ENCODE data around the gene CLCF1.

Gene CLCF1

GRCh38 chr11:67364169-67364568 is 9.2 kb downstream of the CLCF1 start:
- DNase-seq (ENCODE audit: low read depth in 2 of 2, low spot score in 1 of 2): no peak

- no peak for DNase-seq (ENCODE audit: low read depth in 2 of 2, low spot score in 1 of 2)
These were observed 15.3 kb downstream of the CLCF1 start for GRCh38 chr11:67357831-67358670.

DNA sequence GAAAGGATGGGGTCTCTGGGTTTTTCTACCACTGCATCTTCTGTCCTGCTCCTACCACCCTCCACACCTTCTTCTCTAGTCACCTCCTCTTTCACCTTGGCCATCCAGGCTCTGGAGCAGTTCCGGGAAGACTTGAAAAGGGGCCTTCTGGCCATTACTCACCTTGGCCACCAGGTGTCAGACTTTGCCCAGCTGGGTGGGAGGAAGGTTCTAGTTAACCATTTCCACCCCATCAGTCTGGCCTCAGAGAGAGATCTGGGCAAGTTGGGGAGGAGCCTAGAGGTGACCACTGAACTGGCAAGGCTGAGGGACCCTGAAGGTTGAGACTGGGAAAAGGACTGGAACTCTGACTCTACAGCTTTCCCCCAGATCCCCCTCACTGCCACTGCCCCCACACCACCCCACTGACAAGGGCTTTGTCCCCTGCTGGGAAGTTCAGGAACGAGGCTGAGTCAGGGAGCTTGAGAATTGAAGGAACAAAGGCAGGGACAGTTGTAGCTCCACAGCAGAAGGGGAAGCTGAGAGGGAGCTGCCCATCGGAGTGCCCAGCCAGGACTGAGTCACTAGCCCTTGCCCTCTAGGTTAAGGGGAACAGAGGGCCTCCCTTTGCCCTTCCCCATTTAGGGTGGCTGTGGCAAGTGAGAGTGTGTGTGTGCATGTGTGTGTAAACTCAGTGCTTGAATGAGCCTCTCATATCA is 16.4 kb downstream of the CLCF1 start:
- peak in 1 of 2 donors; percentile 51 for DNase-seq (ENCODE audit: low read depth in 2 of 2, low spot score in 1 of 2)

GRCh38 chr11:67356387-67356863 is 17.0 kb downstream of the CLCF1 start:
- DNase-seq (ENCODE audit: low read depth in 2 of 2, low spot score in 1 of 2): no peak

GRCh38 chr11:67355794-67356386 is 17.5 kb downstream of the CLCF1 start:
- DNase-seq (ENCODE audit: low read depth in 2 of 2, low spot score in 1 of 2): no peak

DNA sequence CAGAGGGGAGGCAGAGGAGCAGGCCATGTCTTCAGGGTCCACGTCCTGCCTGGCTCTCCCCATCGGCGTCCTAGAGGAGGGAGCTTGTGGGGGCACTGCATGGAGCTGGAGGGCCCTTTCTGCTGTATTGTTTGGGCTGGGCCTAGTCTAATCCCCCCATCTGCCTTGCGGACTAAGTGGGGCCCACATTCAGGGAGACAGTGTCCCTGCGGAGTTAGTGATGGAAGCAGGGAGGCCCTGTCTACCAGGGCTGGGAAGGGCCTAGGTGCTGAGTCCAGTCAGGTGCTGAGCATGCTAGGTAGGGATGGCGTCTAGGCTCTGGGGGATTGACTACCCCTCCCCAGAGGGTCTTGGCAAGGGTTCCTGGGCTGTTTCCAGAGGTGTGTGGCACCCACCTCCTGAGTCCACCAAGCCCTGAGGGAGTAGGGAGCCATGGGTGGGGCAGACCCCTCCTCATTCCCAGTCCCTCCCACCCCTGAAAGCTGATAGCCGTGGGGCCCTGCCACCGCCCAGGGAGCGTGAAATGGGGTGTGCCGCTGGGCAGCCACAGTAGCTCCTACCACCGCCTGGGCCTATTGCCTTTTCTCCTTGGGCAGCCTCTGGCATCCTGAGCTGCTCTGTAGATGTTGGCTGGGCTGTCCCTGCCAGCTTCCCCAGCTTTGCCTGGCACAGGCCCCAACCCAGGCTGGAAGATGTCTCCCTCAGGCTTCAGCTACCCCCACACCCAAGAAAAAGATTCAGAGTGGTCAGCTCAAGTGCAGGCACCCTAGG is 18.2 kb downstream of the CLCF1 start:
- no peak for DNase-seq (ENCODE audit: low read depth in 2 of 2, low spot score in 1 of 2)

GRCh38 chr11:67354075-67355022 is 19.0 kb downstream of the CLCF1 start:
- no peak for DNase-seq (ENCODE audit: low read depth in 2 of 2, low spot score in 1 of 2)

DNA sequence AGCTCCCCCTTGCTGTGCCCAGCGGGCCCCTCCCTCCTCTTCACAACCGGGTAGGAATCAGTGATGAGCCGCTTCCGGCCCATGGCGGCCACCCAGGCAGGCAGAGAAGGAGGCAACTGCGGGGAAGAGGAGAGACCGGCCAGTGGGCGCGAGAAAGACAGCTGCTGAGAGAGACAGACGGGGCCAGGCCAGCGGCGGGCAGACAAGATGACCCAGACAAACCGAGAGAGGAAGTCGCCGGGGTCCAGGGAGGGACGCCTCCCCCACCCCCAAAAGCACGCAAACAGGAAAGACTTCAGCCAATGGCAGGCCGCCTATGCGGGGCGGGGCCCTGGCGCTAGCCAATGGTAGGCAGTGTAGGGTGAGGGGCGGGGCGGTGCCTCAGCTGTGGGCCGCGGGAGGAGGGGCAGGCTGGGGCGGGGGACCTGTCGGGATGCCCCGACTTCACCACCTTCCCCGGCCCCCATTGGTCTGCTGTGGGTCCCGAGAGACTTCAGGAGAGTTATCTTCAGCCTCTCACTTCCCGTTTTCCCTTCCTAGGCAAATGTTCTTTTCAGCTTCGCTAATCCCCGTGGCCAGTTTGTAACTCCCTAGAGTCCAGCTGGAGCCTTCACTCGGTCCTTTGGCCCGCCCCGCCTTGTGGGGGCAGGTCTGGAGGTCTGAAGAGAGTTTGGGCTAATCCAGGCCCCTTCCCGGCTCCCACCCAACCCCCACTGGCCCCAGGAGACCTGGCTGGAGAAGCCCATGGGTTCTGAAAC is 19.9 kb downstream of the CLCF1 start, which contains the start of gene POLD4:
Gene POLD4, minus strand, starts transcription at position 230 of the 758 bp plus-strand sequence. Its CDS starts 147 bp downstream, at position 83.
- peak; percentile 93 for DNase-seq (ENCODE audit: low read depth in 2 of 2, low spot score in 1 of 2)

DNA sequence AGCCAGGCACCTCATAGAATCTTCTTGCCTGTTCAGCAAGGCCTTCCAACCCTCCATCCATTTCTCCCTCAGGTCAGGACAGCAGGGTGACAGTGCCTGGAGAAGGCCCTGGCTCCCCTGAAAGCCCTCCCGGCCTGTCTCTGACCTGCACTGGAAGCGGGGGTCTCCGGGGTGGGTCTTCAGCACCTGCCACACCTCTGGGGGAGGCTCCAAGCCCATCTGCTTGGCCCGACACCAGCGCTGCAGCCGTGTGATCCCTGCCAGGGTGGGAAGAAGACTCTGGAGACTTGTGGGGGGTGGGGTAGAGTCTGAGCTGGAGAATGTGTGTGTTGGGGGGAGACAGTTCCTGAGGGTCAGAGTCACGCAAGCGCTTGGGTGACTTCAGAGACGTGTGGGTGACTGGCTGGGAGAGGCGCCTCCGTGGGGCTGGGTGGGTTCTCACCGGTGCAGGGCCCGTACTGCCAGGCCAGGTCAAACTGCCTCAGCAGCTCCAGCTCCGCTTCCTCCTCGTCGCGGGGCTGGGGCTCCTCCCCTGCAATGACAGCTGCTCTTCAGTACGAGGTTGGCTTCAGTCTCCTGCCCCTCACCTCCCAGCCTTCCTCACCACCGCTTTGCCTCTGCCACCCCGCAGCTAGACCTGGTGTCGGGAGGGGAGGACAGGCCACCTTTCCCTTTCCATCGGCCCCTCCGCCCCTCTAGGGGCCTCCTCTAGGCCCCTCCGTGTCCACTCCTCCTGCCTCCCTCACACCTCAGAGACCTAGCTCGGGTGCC is 20.7 kb downstream of the CLCF1 start:
- peak in 1 of 2 donors; percentile 27 for DNase-seq (ENCODE audit: low read depth in 2 of 2, low spot score in 1 of 2)

- no peak for DNase-seq (ENCODE audit: low read depth in 2 of 2, low spot score in 1 of 2)
These were observed 22.0 kb downstream of the CLCF1 start for GRCh38 chr11:67351275-67352005.

- DNase-seq (ENCODE audit: low read depth in 2 of 2, low spot score in 1 of 2): no peak
These were observed 23.4 kb downstream of the CLCF1 start for GRCh38 chr11:67349928-67350465.

GRCh38 chr11:67349457-67349856 is 23.9 kb downstream of the CLCF1 start:
- DNase-seq (ENCODE audit: low read depth in 2 of 2, low spot score in 1 of 2): no peak

GRCh38 chr11:67349036-67349435 is 24.4 kb downstream of the CLCF1 start:
- DNase-seq (ENCODE audit: low read depth in 2 of 2, low spot score in 1 of 2): no peak

DNA sequence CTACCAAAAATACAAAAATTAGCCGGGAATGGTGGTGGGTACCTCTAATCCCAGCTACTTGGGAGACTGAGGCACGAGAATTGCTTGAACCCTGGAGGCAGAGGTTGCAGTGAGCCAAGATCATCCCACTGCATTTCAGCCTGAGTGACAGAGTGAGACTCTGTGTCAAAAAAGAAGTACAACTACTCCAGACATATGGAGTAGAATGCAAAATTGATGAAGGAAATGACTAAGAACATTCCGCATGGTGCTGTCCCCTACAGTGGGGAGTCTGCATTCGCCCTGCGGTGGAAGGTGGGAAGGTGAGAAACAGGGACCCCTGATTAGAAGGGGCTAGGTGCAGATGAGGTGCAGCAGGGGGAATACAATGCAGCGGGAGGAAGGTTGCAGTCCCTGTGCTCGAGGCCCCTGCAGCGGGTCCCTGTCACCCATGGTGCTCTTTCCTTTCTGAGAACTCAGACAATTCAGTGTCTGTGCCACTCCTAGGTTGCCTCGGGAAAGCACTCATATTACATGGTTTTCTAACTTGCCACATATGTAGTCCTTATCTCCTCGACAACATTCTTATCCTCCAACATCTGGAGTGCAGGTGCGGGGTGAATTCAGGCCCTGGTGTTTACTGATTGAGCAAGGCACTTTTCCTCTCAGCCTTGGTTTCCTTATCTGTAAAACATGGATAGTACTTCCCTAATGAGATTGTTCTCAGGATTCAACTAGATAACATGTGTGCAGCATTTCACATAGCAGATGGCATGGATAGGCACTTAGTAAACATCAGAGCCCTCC is 25.2 kb downstream of the CLCF1 start:
- no peak for DNase-seq (ENCODE audit: low read depth in 2 of 2, low spot score in 1 of 2)

- no peak for DNase-seq (ENCODE audit: low read depth in 2 of 2, low spot score in 1 of 2)
These were observed 27.2 kb downstream of the CLCF1 start for GRCh38 chr11:67345920-67346819.
